ENCODE results near the gene DOCK8. TPM values are rescaled to one million over a fixed set of nuclear protein-coding genes. Genes with fewer than 3 reads are reported as not detected.

The DOCK8 gene
- total RNA-seq, 1 experiment from 2014 or later = 7.5 TPM

GRCh38 chr9:401223-401622, 186.6 kb downstream of the DOCK8 start:
- no peak for DNase-seq
- no peaks in the 10 kb centered on the region for H3K9me3 ChIP-seq (ENCODE audit: insufficient read depth, low read depth)
- no peaks in the 10 kb centered on the region for H3K27me3 ChIP-seq (ENCODE audit: insufficient read depth, low read depth)
- TF ChIP-seq CTCF (conservative IDR thresholded peaks at IDR 0.05) = no peak
- no peak for TF ChIP-seq EZH2 (IDR thresholded peaks at IDR 0.05; ENCODE audit: low read depth)
- no TSS peak for BruUV-seq (replicated peaks)
- H3K4me2 ChIP-seq = no peak overlapping the region
- no peaks in the 10 kb centered on the region for H3K9me2 ChIP-seq (ENCODE audit: insufficient read depth)
- POLR2A ChIA-PET (ENCODE audit: unreplicated experiment) = no interaction called here
- no peaks in the 10 kb centered on the region for H3K79me2 ChIP-seq (ENCODE audit: low read depth)
- intact Hi-C loops (cut with micrococcal nuclease; ENCODE audit: unreplicated experiment) = no loop called here
- CTCF ChIA-PET = no interaction called here
- no peak overlapping the region for H3K27ac ChIP-seq
- H3K36me3 ChIP-seq (ENCODE audit: low read depth) = no peaks in the 10 kb centered on the region
- no peaks in the 10 kb centered on the region for H3K4me1 ChIP-seq (replicated peaks; ENCODE audit: insufficient read depth)
- H4K20me1 ChIP-seq (ENCODE audit: insufficient read depth) = no peaks in the 10 kb centered on the region
- no peak overlapping the region for H3K4me3 ChIP-seq
- no peak overlapping the region for H2AFZ ChIP-seq
- H3F3A ChIP-seq (ENCODE audit: insufficient read depth, low read depth) = no peaks in the 10 kb centered on the region

DNA sequence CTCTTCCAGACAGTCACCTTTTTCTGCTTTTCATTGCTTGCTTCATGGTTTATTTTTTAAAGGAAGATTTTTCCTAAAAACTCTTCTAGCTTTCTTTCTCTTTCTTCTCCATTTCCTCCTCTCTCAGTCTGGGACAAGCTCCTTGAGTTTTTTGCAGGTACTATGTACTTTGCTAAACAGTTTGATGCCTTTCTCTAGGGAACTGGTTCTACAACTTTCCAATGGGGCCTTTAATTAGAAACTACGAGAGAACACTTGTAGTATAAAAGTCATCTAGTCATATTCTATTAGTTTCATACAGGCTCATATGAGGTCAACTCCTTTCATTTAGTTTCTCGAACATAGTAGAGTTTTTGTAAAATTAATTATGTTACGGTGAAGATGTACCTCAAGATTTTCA, 189.6 kb downstream of the DOCK8 start:
- CTCF ChIA-PET = no interaction called here
- DNase-seq = no peak

GRCh38 chr9:405341-405740, 190.7 kb downstream of the DOCK8 start:
- Histone ChIP-seq H3F3A (ENCODE audit: insufficient read depth, low read depth) (no peaks in the 10 kb centered on the region), H3K27me3 (ENCODE audit: insufficient read depth, low read depth) (no peaks in the 10 kb centered on the region), H3K4me3 (no peak overlapping the region), H4K20me1 (ENCODE audit: insufficient read depth) (no peaks in the 10 kb centered on the region), H3K27ac (no peak overlapping the region), H3K4me1 (replicated peaks; ENCODE audit: insufficient read depth) (no peaks in the 10 kb centered on the region), H3K9me3 (ENCODE audit: insufficient read depth, low read depth) (no peaks in the 10 kb centered on the region), H3K4me2 (no peak overlapping the region), H2AFZ (no peak overlapping the region), H3K79me2 (ENCODE audit: low read depth) (no peaks in the 10 kb centered on the region), H3K36me3 (ENCODE audit: low read depth) (no peaks in the 10 kb centered on the region), H3K9me2 (ENCODE audit: insufficient read depth) (no peaks in the 10 kb centered on the region)
- BruUV-seq (replicated peaks) = no TSS peak
- DNase-seq = no peak
- no peak for TF ChIP-seq CTCF (conservative IDR thresholded peaks at IDR 0.05)
- TF ChIP-seq EZH2 (IDR thresholded peaks at IDR 0.05; ENCODE audit: low read depth) = no peak
- ChIA-PET POLR2A (ENCODE audit: unreplicated experiment) (no interaction called here), CTCF (no interaction called here)
- intact Hi-C loops (cut with micrococcal nuclease; ENCODE audit: unreplicated experiment) = no loop called here

More for the DNA sequence above, 189.6 kb downstream of the DOCK8 start:
- H3K79me2 ChIP-seq (ENCODE audit: low read depth) = no peaks in the 10 kb centered on the region
- TF ChIP-seq EZH2 (IDR thresholded peaks at IDR 0.05; ENCODE audit: low read depth) = no peak
- TF ChIP-seq CTCF (conservative IDR thresholded peaks at IDR 0.05) = no peak
- no TSS peak for BruUV-seq (replicated peaks)
- H3K4me3 ChIP-seq = no peak overlapping the region
- H4K20me1 ChIP-seq (ENCODE audit: insufficient read depth) = no peaks in the 10 kb centered on the region
- intact Hi-C loops (cut with micrococcal nuclease; ENCODE audit: unreplicated experiment) = no loop called here
- no peaks in the 10 kb centered on the region for H3F3A ChIP-seq (ENCODE audit: insufficient read depth, low read depth)
- no peak overlapping the region for H3K4me2 ChIP-seq
- H3K36me3 ChIP-seq (ENCODE audit: low read depth) = no peaks in the 10 kb centered on the region
- POLR2A ChIA-PET (ENCODE audit: unreplicated experiment) = interaction anchor here (0.7 kb wide), 1 partner anchor 15 kb away, joined by 3 read pairs; no protein-coding TSS in a partner anchor
- no peak overlapping the region for H3K27ac ChIP-seq
- no peaks in the 10 kb centered on the region for H3K9me3 ChIP-seq (ENCODE audit: insufficient read depth, low read depth)
- H3K4me1 ChIP-seq (replicated peaks; ENCODE audit: insufficient read depth) = no peaks in the 10 kb centered on the region
- H2AFZ ChIP-seq = no peak overlapping the region
- H3K9me2 ChIP-seq (ENCODE audit: insufficient read depth) = no peaks in the 10 kb centered on the region
- H3K27me3 ChIP-seq (ENCODE audit: insufficient read depth, low read depth) = no peaks in the 10 kb centered on the region

Data from PC-9 (cell line).